GM23338 (cell line): ENCODE data around the gene TBPL2. TPM values are rescaled to one million over a fixed set of nuclear protein-coding genes. Genes with fewer than 3 reads are reported as not detected.

Experiments used
- ATAC-seq: fragments of 200-7000 bp; cut with Tn5 transposase; 3 replicates; pipeline ENCODE4 v1.9.1; 2020
- DNase-seq: peaks from one replicate; pipeline ENCODE4 v3.0.0-alpha.2; 2015; ENCODE audit warnings: low spot score
- H2AFZ ChIP-seq: fragments of 200-600 bp; sonication (generic); 2 replicates; pipeline ENCODE4 v1.8.0; 2016; ENCODE audit warnings: antibody characterized with exemption, mild to moderate bottlenecking, moderate library complexity
- H3F3A ChIP-seq: fragments of 200-600 bp; sonication (generic); replicated peaks from 2 replicates; pipeline ENCODE4 v1.8.0; 2017; ENCODE audit warnings: antibody characterized with exemption, mixed run types, low read depth
- H3K27ac ChIP-seq: fragments of 200-600 bp; sonication (generic); 2 replicates; pipeline ENCODE4 v1.6.1; 2016; ENCODE audit warnings: low read depth
- H3K27me3 ChIP-seq: fragments of 200-600 bp; sonication (generic); 2 replicates; pipeline ENCODE4 v1.8.0; 2016; ENCODE audit warnings: mild to moderate bottlenecking, mixed run types, moderate library complexity; ENCODE audit not compliant: insufficient read depth
- H3K36me3 ChIP-seq: fragments of 200-600 bp; sonication (generic); 2 replicates; pipeline ENCODE4 v1.8.0; 2016; ENCODE audit warnings: mild to moderate bottlenecking; ENCODE audit not compliant: insufficient read depth
- H3K4me1 ChIP-seq: fragments of 200-600 bp; sonication (generic); 2 replicates; pipeline ENCODE4 v1.8.0; 2016; ENCODE audit warnings: mild to moderate bottlenecking, moderate library complexity; ENCODE audit not compliant: insufficient read depth
- H3K4me2 ChIP-seq: fragments of 200-600 bp; sonication (generic); 2 replicates; pipeline ENCODE4 v1.7.1; 2017; ENCODE audit warnings: mixed run types
- H3K4me3 ChIP-seq: fragments of 200-600 bp; sonication (generic); 2 replicates; pipeline ENCODE4 v1.6.1; 2016; ENCODE audit warnings: mixed run types
- H3K79me2 ChIP-seq: fragments of 200-600 bp; sonication (generic); replicated peaks from 2 replicates; pipeline ENCODE4 v1.8.0; 2017; ENCODE audit warnings: mild to moderate bottlenecking; ENCODE audit not compliant: insufficient read depth
- H3K9me2 ChIP-seq: fragments of 200-600 bp; sonication (generic); 2 replicates; pipeline ENCODE4 v1.8.0; 2017; ENCODE audit not compliant: insufficient read depth
- H4K20me1 ChIP-seq: fragments of 200-600 bp; sonication (generic); replicated peaks from 2 replicates; pipeline ENCODE4 v1.8.0; 2017; ENCODE audit warnings: mild to moderate bottlenecking; ENCODE audit not compliant: insufficient read depth
- H3K27ac Mint-ChIP-seq: 2 replicates; pipeline ENCODE4 v1.8.0; 2020; ENCODE audit warnings: inconsistent platforms, mild to moderate bottlenecking, moderate library complexity, mixed read lengths
- H3K27me3 Mint-ChIP-seq: 3 replicates; pipeline ENCODE4 v1.8.0; 2022; ENCODE audit warnings: low read depth, mild to moderate bottlenecking, moderate library complexity, mixed read lengths, inconsistent platforms; ENCODE audit not compliant: insufficient read depth, poor library complexity
- H3K36me3 Mint-ChIP-seq: 3 replicates; pipeline ENCODE4 v1.8.0; 2021; ENCODE audit warnings: low read depth, mild to moderate bottlenecking, inconsistent platforms, moderate library complexity, mixed read lengths
- H3K4me1 Mint-ChIP-seq: 3 replicates; pipeline ENCODE4 v1.8.0; 2020; ENCODE audit warnings: mild to moderate bottlenecking, inconsistent platforms, mixed read lengths
- H3K4me3 Mint-ChIP-seq: 3 replicates; pipeline ENCODE4 v1.8.0; 2021; ENCODE audit warnings: moderate library complexity, mild to moderate bottlenecking, inconsistent platforms, mixed read lengths
- H3K9me3 Mint-ChIP-seq: 3 replicates; pipeline ENCODE4 v1.8.0; 2020; ENCODE audit warnings: moderate library complexity, mild to moderate bottlenecking, inconsistent platforms, mixed read lengths
- CTCF ChIP-seq, 2 experiments: fragments of 200-600 bp in 1 of 2; sonication (generic) in 1 of 2; conservative IDR thresholded peaks; 2 replicates each; pipeline versions ENCODE4 v1.5.1 to v1.6.1; 2016 to 2017; ENCODE audit warnings: antibody characterized with exemption in 2 of 2, low read depth in 2 of 2, mild to moderate bottlenecking in 2 of 2, moderate library complexity in 1 of 2
- ETS1 ChIP-seq: IDR thresholded peaks from 2 replicates; pipeline ENCODE4 v1.6.1; 2016; ENCODE audit warnings: antibody characterized with exemption
- EZH2 ChIP-seq: fragments of 200-600 bp; sonication (generic); IDR thresholded peaks from one replicate; pipeline ENCODE4 v1.8.0; 2017; ENCODE audit warnings: antibody characterized with exemption, mild to moderate bottlenecking, low read depth; ENCODE audit not compliant: unreplicated experiment
- JUNB ChIP-seq: IDR thresholded peaks from one replicate; pipeline ENCODE4 v1.6.1; 2016; ENCODE audit warnings: antibody characterized with exemption; ENCODE audit not compliant: unreplicated experiment
- REST ChIP-seq: IDR thresholded peaks from one replicate; pipeline ENCODE4 v1.6.1; 2018; ENCODE audit warnings: antibody characterized with exemption; ENCODE audit not compliant: unreplicated experiment
- STAT1 ChIP-seq: IDR thresholded peaks from one replicate; pipeline ENCODE4 v1.6.1; 2016; ENCODE audit warnings: antibody characterized with exemption; ENCODE audit not compliant: unreplicated experiment
- ZNF114 ChIP-seq: fragments of 250-450 bp; sonication (Bioruptor Pico); IDR thresholded peaks from 2 replicates; pipeline ENCODE4 v1.5.0; 2020; ENCODE audit warnings: mild to moderate bottlenecking, moderate library complexity
- polyA plus RNA-seq: library from polyadenylated mRNA; unstranded; fragments of >200 nt; fragmentation: Nextera tagmentation; extraction: Ambion mirVana; gene quantifications from 2 replicates; pipeline ENCODE4 v1.2.1, GENCODE V29; 2016
- total RNA-seq: library from RNA; depleted of rRNA; stranded (reverse); fragments of >200 nt; shearing (Covaris generic); gene quantifications from 2 replicates; pipeline ENCODE4 v1.2.3, GENCODE V29; 2014

TBPL2 gene
- total and polyA plus RNA-seq, 2 experiments from 2014 or later = 0.24 TPM; not detected in 1

GRCh38 chr14:55446127-55446736 is 5.8 kb upstream of the TBPL2 start:
- Histone ChIP-seq H3F3A (no peaks in the 10 kb centered on the region), H4K20me1 (no peaks in the 10 kb centered on the region), H3K4me1 (no peaks in the 10 kb centered on the region), H3K27ac (no peak overlapping the region), H3K4me2 (no peak overlapping the region), H3K9me2 (no peaks in the 10 kb centered on the region), H3K36me3 (no peaks in the 10 kb centered on the region), H3K27me3 (no peaks in the 10 kb centered on the region), H3K4me3 (no peak overlapping the region), H3K79me2 (no peaks in the 10 kb centered on the region), H2AFZ (no peak overlapping the region)
- ATAC-seq (peak; percentile 94), DNase-seq (peak; percentile 97)
- Mint-ChIP-seq H3K4me3 (no peak overlapping the region), H3K27ac (no peak overlapping the region), H3K27me3 (no peaks in the 10 kb centered on the region), H3K9me3 (0 out of 3 replicates have a peak, but pooled peaks cover 2% of the 10 kb centered on the region), H3K4me1 (peaks cover 7% of the 10 kb centered on the region), H3K36me3 (no peaks in the 10 kb centered on the region)
- TF ChIP-seq EZH2 (no peak), CTCF (conservative IDR thresholded peaks at IDR 0.05; ENCODE audit: low read depth in 2 of 2) (peak; percentile 86 to 88)

GRCh38 chr14:55441286-55441685 is 870 bp upstream of the TBPL2 start:
- Mint-ChIP-seq H3K27me3 (no peaks in the 10 kb centered on the region), H3K4me3 (no peak overlapping the region), H3K36me3 (no peaks in the 10 kb centered on the region), H3K9me3 (0 out of 3 replicates have a peak, but pooled peaks cover 2% of the 10 kb centered on the region), H3K27ac (no peak overlapping the region), H3K4me1 (peaks cover 7% of the 10 kb centered on the region)
- ATAC-seq = no peak
- Histone ChIP-seq H3K27ac (no peak overlapping the region), H3K4me3 (no peak overlapping the region), H3K4me2 (no peak overlapping the region), H3K9me2 (no peaks in the 10 kb centered on the region), H3K27me3 (no peaks in the 10 kb centered on the region), H3K4me1 (no peaks in the 10 kb centered on the region), H4K20me1 (no peaks in the 10 kb centered on the region), H3K36me3 (no peaks in the 10 kb centered on the region), H3K79me2 (no peaks in the 10 kb centered on the region), H2AFZ (no peak overlapping the region; the same call in 1 of the 2 replicates), H3F3A (no peaks in the 10 kb centered on the region)
- TF ChIP-seq STAT1 (no peak), JUNB (no peak), ZNF114 (CRISPR knock-in tag) (no peak), REST (no peak), ETS1 (no peak)
- no peak for DNase-seq
